Osteocyte (in vitro differentiated cells): ENCODE measurements around the gene ZMIZ1. TPM values are rescaled to one million over a fixed set of nuclear protein-coding genes. Genes with fewer than 3 reads are reported as not detected.

Experiments
- DNase-seq: peaks from one replicate; pipeline ENCODE4 v3.0.0; 2021; ENCODE audit warnings: mixed read lengths; ENCODE audit not compliant: unreplicated experiment; ENCODE audit errors: extremely low spot score
- H3K27ac Mint-ChIP-seq: one replicate; pipeline ENCODE4 v1.8.0; 2021; ENCODE audit warnings: mild to moderate bottlenecking, mixed read lengths; ENCODE audit not compliant: unreplicated experiment
- H3K27me3 Mint-ChIP-seq: one replicate; pipeline ENCODE4 v1.8.0; 2021; ENCODE audit warnings: mixed read lengths; ENCODE audit not compliant: unreplicated experiment
- H3K36me3 Mint-ChIP-seq: one replicate; pipeline ENCODE4 v1.8.0; 2021; ENCODE audit warnings: mixed read lengths; ENCODE audit not compliant: unreplicated experiment
- H3K4me1 Mint-ChIP-seq: one replicate; pipeline ENCODE4 v1.8.0; 2021; ENCODE audit warnings: mixed read lengths; ENCODE audit not compliant: unreplicated experiment
- H3K4me3 Mint-ChIP-seq: one replicate; pipeline ENCODE4 v1.8.0; 2021; ENCODE audit warnings: mild to moderate bottlenecking, moderate library complexity, mixed read lengths; ENCODE audit not compliant: unreplicated experiment
- H3K9me3 Mint-ChIP-seq: one replicate; pipeline ENCODE4 v1.8.0; 2021; ENCODE audit warnings: mixed read lengths; ENCODE audit not compliant: unreplicated experiment
- total RNA-seq: library from RNA; stranded (reverse); gene quantifications from 2 replicates; pipeline ENCODE4 v1.2.1, GENCODE V29; 2021
- TF ChIP-seq, protein P1 (sequence below): fragments of 200-600 bp; sonication (generic); IDR thresholded peaks from 2 replicates; pipeline ENCODE4 v1.5.0; 2021; ENCODE audit warnings: antibody characterized with exemption, mild to moderate bottlenecking, moderate library complexity

The ZMIZ1 gene
- total RNA-seq, 1 donor from 2014 or later, result 90.5 TPM

- TF ChIP-seq, protein P1, sequence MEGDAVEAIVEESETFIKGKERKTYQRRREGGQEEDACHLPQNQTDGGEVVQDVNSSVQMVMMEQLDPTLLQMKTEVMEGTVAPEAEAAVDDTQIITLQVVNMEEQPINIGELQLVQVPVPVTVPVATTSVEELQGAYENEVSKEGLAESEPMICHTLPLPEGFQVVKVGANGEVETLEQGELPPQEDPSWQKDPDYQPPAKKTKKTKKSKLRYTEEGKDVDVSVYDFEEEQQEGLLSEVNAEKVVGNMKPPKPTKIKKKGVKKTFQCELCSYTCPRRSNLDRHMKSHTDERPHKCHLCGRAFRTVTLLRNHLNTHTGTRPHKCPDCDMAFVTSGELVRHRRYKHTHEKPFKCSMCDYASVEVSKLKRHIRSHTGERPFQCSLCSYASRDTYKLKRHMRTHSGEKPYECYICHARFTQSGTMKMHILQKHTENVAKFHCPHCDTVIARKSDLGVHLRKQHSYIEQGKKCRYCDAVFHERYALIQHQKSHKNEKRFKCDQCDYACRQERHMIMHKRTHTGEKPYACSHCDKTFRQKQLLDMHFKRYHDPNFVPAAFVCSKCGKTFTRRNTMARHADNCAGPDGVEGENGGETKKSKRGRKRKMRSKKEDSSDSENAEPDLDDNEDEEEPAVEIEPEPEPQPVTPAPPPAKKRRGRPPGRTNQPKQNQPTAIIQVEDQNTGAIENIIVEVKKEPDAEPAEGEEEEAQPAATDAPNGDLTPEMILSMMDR, result no peak
- H3K9me3 Mint-ChIP-seq, result no peaks in the 10 kb centered on the region
- H3K27ac Mint-ChIP-seq, result peak overlapping the region; percentile 31
- H3K4me1 Mint-ChIP-seq, result peaks cover 94% of the 10 kb centered on the region
- peaks cover 8% of the 10 kb centered on the region for H3K36me3 Mint-ChIP-seq
- no peak overlapping the region for H3K4me3 Mint-ChIP-seq
- DNase-seq, result no peak
- no peaks in the 10 kb centered on the region for H3K27me3 Mint-ChIP-seq
These were observed 111.9 kb downstream of the ZMIZ1 start for GRCh38 chr10:79180414-79181221.

- no peak overlapping the region for H3K4me3 Mint-ChIP-seq
- H3K9me3 Mint-ChIP-seq, result no peaks in the 10 kb centered on the region
- H3K36me3 Mint-ChIP-seq, result peaks cover 10% of the 10 kb centered on the region
- TF ChIP-seq, protein P1, result no peak
- H3K4me1 Mint-ChIP-seq, result peaks cover 94% of the 10 kb centered on the region
- DNase-seq, result no peak
- H3K27me3 Mint-ChIP-seq, result no peaks in the 10 kb centered on the region
- peak overlapping the region; percentile 31 for H3K27ac Mint-ChIP-seq
These were observed 112.5 kb downstream of the ZMIZ1 start for GRCh38 chr10:79181227-79181626.

GRCh38 chr10:79181698-79182521, 113.1 kb downstream of the ZMIZ1 start:
- no peak overlapping the region for H3K4me3 Mint-ChIP-seq

GRCh38 chr10:79182781-79183467, 114.2 kb downstream of the ZMIZ1 start:
- no peak for DNase-seq
- peak overlapping the region; percentile 93 for H3K27ac Mint-ChIP-seq
- peaks cover 87% of the 10 kb centered on the region for H3K4me1 Mint-ChIP-seq
- H3K27me3 Mint-ChIP-seq, result no peaks in the 10 kb centered on the region
- H3K36me3 Mint-ChIP-seq, result peaks cover 15% of the 10 kb centered on the region
- no peak overlapping the region for H3K4me3 Mint-ChIP-seq
- no peaks in the 10 kb centered on the region for H3K9me3 Mint-ChIP-seq
- TF ChIP-seq, protein P1, result no peak

More at GRCh38 chr10:79181698-79182521, 113.1 kb downstream of the ZMIZ1 start:
- Mint-ChIP-seq H3K27me3 (no peaks in the 10 kb centered on the region), H3K9me3 (no peaks in the 10 kb centered on the region), H3K4me1 (peaks cover 94% of the 10 kb centered on the region), H3K27ac (peak overlapping the region; percentile 67), H3K36me3 (peaks cover 12% of the 10 kb centered on the region)
- no peak for DNase-seq
- TF ChIP-seq, protein P1, result no peak
